Stimulated activated memory B cell treated with anti-CD40 and anti-IgM and Interleukin-4, amounts not matched to agents 10 μg/mL and 1 μg/mL and 100 μg/mL, for 72 hours (primary cell): Measurements from ENCODE around the gene RARG.

Experiments
- ATAC-seq: fragments of 150-1000 bp; cut with Tn5 transposase; 2 replicates; pipeline ENCODE4 v1.10.0; 2021
- H3K27ac Mint-ChIP-seq: one replicate; pipeline ENCODE4 v1.8.0; 2022; ENCODE audit warnings: mild to moderate bottlenecking, mixed read lengths
- H3K27me3 Mint-ChIP-seq: one replicate; pipeline ENCODE4 v1.8.0; 2022; ENCODE audit warnings: mixed read lengths
- H3K36me3 Mint-ChIP-seq: one replicate; pipeline ENCODE4 v1.8.0; 2022; ENCODE audit warnings: mixed read lengths
- H3K4me1 Mint-ChIP-seq: one replicate; pipeline ENCODE4 v1.8.0; 2022; ENCODE audit warnings: mixed read lengths
- H3K4me3 Mint-ChIP-seq: one replicate; pipeline ENCODE4 v1.8.0; 2022; ENCODE audit warnings: mild to moderate bottlenecking, moderate library complexity, mixed read lengths
- H3K9me3 Mint-ChIP-seq: one replicate; pipeline ENCODE4 v1.8.0; 2022; ENCODE audit warnings: mixed read lengths

RARG gene

DNA sequence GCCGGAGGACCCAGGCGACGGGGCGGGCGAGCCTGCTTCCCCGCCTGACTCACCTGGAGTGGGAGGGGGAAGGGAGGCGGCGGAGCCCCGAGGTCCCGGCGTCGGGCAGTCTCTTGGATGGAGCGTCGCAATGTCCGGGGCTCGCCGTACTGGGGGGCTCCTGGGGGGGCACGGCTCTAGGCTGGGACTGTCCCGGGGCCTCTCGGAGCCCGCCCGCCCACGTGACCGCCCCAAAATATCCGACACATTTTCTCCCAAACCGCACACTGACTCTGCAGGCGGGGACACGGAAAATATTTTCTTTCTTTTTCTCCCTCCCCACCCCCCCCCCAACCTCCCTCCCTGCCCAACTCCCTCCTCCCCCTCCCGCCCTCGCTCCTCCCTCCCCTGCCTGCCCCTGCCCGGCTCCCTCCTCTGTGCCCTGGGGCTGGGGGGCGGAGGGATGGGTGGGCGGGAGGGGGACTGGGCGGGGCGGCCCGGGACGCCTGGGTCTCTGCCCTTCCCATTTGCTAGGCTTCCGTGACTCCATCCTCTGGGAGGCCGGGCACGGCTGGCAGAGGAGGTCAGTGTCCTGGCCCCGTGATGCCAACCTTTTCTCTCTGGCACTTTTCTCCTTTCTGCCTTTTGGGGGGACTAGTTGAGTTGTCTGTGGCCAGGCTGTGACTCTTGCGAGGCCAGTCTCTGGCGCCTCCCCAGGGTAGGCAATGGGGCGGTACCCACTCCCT, at the start of gene RARG:
Gene RARG (minus strand): TSS at position 289 of the 725 bp plus-strand sequence. CDS start 4,664 bp downstream, outside the sequence.
- Mint-ChIP-seq H3K27ac (peak within 1 kb of the TSS; percentile 74), H3K4me3 (peak within 1 kb of the TSS; percentile 87), H3K9me3 (no peaks in the 10 kb centered on the region), H3K4me1 (peaks cover 46% of the 10 kb centered on the region), H3K36me3 (peaks cover 10% of the 10 kb centered on the region), H3K27me3 (no peaks in the 10 kb centered on the region)
- peak; percentile 85 for ATAC-seq

DNA sequence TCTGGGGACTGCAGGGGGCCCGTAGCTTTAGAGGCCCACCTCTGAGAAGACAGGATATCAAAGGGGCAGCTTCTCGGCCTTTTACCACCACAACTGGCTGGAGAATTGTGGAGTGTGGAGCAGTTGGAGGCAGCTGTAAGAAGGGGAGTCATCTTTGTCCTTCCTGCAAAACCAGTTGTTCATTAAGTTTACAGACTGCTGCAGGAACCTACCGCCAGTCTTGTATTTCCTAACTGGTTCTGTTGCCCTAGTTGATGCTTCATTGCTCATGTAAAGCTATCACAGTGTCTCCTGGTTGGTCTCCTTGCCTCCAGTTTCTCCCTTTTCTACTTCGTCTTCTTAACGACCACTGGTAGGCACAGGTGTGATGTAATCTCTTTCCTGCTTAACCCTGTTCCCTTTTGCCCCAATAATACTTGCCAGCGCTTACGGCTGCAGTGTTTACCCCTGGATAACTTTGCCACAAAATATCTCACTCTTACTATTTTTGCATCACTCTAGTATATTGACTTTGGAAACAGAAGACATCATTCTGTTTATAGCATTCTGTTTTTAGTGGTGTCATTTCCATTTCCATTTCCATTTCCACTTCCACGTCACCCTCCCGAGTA, 48.0 kb upstream of the RARG start:
- Mint-ChIP-seq H3K9me3 (no peaks in the 10 kb centered on the region), H3K27ac (no peak overlapping the region), H3K4me3 (no peak overlapping the region), H3K4me1 (no peaks in the 10 kb centered on the region), H3K36me3 (peaks cover 30% of the 10 kb centered on the region), H3K27me3 (no peaks in the 10 kb centered on the region)
- no peak for ATAC-seq

DNA sequence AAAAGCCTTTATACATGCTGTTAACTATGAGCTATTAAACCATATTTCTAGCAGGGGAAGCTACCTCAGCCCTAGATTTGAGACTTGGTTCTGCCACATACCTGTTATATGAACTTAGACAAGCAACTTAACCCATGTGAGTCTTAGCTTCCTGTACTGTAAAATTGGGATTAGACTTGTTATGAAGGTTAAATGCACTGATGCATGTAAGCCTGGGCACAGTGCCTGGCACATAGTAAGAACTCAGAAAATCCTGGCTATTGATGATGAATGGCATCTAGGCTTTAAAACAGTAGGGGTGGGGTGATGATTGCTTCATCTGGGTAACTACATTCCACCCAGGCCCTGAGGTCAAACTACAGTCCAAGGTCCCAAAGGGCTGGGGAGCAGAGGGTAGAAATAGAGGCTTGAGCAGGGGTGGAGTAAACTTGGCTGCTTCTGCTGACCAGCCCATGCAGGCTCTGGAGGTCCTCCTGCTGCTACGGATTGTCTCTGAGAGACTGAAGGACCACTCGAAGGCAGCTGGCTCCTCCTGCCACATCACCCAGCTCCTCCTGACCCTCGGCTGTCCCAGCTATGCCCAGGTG, 47.4 kb upstream of the RARG start:
- no peaks in the 10 kb centered on the region for H3K4me1 Mint-ChIP-seq
- peaks cover 36% of the 10 kb centered on the region for H3K36me3 Mint-ChIP-seq
- no peak overlapping the region for H3K4me3 Mint-ChIP-seq
- H3K27ac Mint-ChIP-seq = no peak overlapping the region
- ATAC-seq = no peak
- H3K27me3 Mint-ChIP-seq = no peaks in the 10 kb centered on the region
- no peaks in the 10 kb centered on the region for H3K9me3 Mint-ChIP-seq

DNA sequence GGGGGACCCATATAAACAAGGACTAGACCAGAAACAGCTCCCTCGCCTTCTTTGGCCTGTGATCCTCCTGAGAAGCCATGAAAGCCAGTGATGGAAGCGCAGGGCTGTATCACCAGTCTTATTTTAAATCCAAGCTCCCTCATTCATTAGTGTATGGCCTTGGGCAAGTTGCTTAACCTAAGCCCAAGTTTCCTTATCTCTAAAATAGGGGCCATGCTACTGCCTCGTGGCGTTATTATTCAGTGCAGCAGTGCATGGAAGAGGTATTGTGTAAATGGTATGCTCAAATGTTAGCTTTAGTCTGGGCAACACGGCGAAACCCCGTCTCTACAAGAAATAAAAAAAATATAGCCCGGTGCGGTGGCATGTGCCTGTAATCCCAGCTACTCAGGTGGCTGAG, 46.0 kb upstream of the RARG start:
- H3K4me1 Mint-ChIP-seq = no peaks in the 10 kb centered on the region
- no peaks in the 10 kb centered on the region for H3K27me3 Mint-ChIP-seq
- peaks cover 32% of the 10 kb centered on the region for H3K36me3 Mint-ChIP-seq
- no peak overlapping the region for H3K27ac Mint-ChIP-seq
- no peaks in the 10 kb centered on the region for H3K9me3 Mint-ChIP-seq
- ATAC-seq = no peak
- H3K4me3 Mint-ChIP-seq = no peak overlapping the region

DNA sequence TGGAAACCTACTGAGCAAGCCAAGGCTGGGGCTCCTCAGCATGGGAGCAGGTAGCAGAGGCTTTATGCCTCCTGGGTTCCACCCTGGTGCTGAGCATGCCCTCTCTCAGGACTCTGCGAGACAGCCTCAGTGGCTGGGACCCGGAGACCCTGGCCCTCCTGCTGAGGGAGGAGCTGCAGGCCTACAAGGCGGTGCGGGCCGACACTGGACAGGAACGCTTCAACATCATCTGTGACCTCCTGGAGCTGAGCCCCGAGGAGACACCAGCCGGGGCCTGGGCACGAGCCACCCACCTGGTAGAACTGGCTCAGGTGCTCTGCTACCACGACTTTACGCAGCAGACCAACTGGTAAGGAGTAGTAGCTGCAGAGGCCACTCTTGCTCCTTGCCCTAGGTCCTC, 44.5 kb upstream of the RARG start:
- Mint-ChIP-seq H3K9me3 (no peaks in the 10 kb centered on the region), H3K4me1 (no peaks in the 10 kb centered on the region), H3K27ac (no peak overlapping the region), H3K36me3 (peaks cover 23% of the 10 kb centered on the region), H3K4me3 (no peak overlapping the region), H3K27me3 (no peaks in the 10 kb centered on the region)
- no peak for ATAC-seq

DNA sequence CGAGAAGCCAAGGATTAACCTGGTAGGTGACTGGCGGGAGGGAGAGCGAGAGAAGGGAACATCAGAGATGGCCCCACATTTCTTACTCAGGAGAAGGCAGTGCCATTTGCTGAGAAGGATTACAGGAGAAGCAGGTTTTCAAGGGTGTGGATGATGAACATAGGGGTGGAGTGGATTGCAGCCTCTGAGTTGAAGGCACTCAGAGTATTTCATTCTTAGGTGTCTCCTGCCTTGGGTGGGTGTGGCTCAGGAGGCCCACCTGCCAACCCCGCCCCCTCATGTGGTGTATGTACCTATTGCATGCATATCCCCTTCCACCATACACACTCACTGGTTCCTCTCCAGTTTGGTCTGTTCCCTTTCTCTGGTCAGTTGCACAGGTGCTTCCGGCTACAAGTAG, 42.4 kb upstream of the RARG start:
- Mint-ChIP-seq H3K27me3 (no peaks in the 10 kb centered on the region), H3K36me3 (peaks cover 21% of the 10 kb centered on the region), H3K27ac (no peak overlapping the region), H3K4me3 (no peak overlapping the region), H3K9me3 (no peaks in the 10 kb centered on the region), H3K4me1 (peaks cover 13% of the 10 kb centered on the region)
- ATAC-seq = no peak

DNA sequence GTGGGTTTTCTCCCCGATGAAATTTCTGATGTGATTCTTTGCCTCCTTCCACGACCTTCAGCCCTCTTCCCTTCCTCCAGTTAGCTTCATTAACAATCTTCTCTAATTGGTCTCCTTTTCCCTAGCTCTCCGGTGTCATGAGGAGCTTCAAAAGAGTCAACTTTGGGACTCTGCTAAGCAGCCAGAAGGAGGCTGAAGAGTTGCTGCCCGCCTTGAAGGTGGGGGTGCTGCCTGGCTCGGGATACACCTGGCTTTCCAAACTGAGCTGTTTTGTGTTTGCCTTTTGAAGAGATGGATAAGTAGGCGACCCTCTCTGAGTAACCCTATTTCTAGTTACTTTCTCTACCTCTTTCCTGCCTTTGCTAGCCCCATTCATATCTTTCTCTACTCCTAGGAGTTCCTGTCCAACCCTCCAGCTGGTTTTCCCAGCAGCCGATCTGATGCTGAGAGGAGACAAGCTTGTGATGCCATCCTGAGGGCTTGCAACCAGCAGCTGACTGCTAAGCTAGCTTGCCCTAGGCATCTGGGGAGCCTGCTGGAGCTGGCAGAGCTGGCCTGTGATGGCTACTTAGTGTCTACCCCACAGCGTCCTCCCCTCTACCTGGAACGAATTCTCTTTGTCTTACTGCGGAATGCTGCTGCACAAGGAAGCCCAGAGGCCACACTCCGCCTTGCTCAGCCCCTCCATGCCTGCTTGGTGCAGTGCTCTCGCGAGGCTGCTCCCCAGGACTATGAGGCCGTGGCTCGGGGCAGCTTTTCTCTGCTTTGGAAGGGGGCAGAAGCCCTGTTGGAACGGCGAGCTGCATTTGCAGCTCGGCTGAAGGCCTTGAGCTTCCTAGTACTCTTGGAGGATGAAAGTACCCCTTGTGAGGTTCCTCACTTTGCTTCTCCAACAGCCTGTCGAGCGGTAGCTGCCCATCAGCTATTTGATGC, 36.9 kb upstream of the RARG start:
- Mint-ChIP-seq H3K4me1 (peaks cover 38% of the 10 kb centered on the region), H3K36me3 (peaks cover 7% of the 10 kb centered on the region), H3K4me3 (peak overlapping the region; percentile 93), H3K27ac (peak overlapping the region; percentile 88), H3K9me3 (no peaks in the 10 kb centered on the region), H3K27me3 (no peaks in the 10 kb centered on the region)
- no peak for ATAC-seq

DNA sequence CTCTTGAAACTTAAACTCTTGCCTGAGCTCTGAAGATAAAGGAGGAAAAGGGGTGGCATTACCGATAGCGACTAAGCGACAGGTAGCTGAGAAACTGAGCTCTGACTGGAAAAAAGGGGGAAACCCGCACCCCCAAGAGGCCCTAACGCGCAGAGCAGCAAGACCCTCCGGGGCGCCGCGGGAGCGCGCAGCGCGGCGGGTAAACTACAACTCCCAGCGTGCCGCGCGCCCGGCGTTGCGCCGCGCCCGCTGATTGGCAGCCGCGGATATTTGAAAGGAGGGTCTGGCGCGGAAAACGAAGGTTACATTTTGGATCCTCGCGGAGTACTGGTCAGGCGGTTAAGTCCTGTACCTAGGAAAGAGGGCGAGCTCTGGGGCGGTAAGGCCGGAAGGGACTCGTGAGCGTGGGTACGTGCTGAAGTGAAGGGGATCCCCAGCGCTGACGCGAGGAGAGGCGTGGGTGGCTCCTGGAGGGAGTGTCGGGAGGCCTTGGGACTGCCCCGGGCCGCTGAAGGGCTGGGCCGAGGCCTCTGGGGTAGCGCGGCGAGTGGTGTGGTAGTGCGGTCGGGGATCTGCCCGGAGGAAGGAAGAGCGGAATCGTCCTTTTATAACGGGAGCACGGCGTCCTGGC, 36.1 kb upstream of the RARG start, which contains the start of gene ESPL1:
Gene ESPL1 (plus strand): TSS at position 301 of the 631 bp plus-strand sequence. CDS start 468 bp downstream, outside the sequence.
- ATAC-seq = peak; percentile 96
- no peaks in the 10 kb centered on the region for H3K9me3 Mint-ChIP-seq
- peak within 1 kb of the TSS; percentile 93 for H3K4me3 Mint-ChIP-seq
- peaks cover 7% of the 10 kb centered on the region for H3K36me3 Mint-ChIP-seq
- peaks cover 38% of the 10 kb centered on the region for H3K4me1 Mint-ChIP-seq
- H3K27me3 Mint-ChIP-seq = no peaks in the 10 kb centered on the region
- peak within 1 kb of the TSS; percentile 88 for H3K27ac Mint-ChIP-seq

DNA sequence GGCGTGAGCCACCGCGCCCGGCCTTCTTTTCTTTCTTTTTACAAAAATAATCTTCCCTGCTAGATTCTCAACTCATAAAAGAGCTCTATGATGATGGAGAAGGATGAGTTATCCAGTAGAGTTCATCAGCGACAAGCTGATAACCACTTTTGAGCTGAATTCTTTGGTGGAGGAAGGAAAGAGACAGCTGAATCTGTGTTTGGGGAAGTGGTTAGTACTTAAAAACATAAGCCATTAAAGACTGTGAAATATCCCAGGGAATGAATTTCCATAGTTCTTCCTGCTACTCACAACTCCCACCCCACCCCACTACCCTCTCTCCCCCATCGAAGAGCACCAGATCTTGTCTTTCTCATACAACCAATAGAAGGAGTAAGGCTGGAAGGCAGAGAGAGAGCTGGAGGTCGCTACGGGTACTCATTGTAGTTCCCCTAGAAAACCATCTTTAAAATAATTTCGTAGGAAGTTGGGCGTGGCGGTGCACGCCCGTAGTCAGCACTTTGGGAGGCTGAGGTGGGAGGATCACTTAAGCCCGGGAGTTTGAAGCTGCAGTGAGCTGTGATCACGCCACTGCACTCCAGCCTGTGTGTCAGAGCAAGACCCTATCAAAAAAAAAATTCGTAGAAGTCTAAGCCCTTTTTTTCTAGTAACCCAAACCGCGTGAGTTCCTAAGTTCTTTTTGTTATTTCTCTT, 35.4 kb upstream of the RARG start:
- Mint-ChIP-seq H3K36me3 (peaks cover 7% of the 10 kb centered on the region), H3K27ac (peak overlapping the region; percentile 88), H3K4me3 (peak overlapping the region; percentile 93), H3K4me1 (peaks cover 38% of the 10 kb centered on the region), H3K9me3 (no peaks in the 10 kb centered on the region), H3K27me3 (no peaks in the 10 kb centered on the region)
- ATAC-seq = peak; percentile 49

DNA sequence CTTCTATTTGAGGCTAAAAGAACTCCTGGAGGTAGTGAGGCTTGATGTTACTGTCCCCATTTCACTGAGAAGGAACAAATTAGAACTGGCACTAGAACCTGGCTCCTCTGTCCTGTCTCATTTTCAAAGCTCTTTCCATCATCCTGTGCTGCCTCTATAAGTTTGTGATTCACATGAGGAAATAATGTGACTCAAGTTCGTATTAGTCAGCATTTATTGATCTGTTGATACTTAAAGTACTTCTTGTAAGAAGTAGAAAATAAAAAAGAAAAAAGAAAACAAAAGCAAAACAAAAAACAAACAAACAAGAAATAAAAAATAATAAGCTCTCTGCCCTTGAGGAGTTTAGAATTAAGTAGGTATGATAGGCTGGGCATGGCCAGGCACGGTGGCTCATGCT, 33.8 kb upstream of the RARG start:
- peaks cover 38% of the 10 kb centered on the region for H3K4me1 Mint-ChIP-seq
- ATAC-seq = no peak
- no peak overlapping the region for H3K27ac Mint-ChIP-seq
- peaks cover 7% of the 10 kb centered on the region for H3K36me3 Mint-ChIP-seq
- H3K9me3 Mint-ChIP-seq = no peaks in the 10 kb centered on the region
- no peak overlapping the region for H3K4me3 Mint-ChIP-seq
- no peaks in the 10 kb centered on the region for H3K27me3 Mint-ChIP-seq

DNA sequence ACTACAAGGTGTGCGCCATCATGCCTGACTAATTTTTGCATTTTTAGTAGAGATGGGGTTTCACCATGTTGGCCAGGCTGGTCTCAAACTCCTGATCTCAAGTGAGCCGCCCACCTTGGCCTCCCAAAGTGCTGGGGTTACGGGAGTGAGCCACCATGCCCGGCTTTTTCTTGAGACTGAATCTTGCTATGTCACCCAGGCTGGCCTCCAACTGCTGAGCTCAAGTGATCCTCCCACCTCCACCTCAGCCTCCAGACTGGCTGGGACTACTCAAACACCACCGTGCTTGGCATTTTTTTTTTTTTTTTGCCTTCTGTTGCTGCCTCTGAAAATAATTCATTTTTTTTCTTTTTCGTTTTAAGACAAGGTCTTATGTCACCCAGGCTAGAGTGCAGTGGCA, 27.9 kb upstream of the RARG start:
- Mint-ChIP-seq H3K4me1 (peaks cover 42% of the 10 kb centered on the region), H3K36me3 (peaks cover 2% of the 10 kb centered on the region), H3K9me3 (no peaks in the 10 kb centered on the region), H3K27me3 (no peaks in the 10 kb centered on the region), H3K4me3 (no peak overlapping the region), H3K27ac (peak overlapping the region; percentile 77)
- ATAC-seq = no peak

DNA sequence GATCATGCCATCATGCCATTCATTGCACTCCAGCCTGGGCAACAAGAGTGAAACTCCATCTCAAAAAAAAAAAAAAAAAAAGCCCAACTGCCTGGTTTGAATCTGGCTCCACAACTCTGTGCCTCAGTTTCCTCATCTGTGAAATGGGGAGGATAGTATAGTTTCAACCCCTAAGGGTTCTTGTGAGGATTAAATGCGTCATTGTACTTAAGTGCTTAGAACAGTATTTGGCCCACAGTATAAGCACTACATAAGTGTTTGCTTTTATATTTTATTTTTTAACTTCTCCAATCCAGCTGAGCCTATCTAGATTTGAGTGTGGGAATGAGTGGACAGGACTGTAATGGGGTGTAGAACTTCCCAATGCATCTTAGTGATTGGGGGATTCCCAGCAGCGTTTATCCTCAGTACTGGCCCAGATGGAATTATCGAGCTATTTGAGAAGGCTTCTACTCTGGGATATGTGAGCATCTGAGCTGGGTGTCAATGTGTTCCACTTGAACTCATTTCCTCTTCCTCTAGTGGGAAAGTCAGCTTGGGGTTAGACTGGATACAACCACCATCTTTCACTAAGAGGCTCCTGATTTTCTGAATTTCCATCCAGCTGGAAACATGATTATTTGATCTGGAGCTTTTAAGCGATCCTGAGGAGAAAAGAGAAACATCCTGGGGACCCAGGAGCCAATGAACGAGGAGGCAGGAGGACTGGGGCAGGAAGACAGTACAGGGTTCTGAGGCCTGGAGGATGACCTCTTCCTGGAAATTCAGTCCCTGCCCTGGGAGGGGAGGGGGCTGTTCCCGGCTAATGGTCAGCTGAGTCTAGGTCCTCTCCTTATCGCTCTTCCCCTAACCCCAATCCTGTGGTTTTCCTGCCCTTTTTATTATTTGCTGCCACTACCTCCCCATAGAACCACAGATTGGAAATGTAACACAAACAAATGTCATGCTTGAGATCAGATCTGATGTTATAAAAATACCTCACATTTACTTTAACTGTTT, 26.8 kb upstream of the RARG start:
- Mint-ChIP-seq H3K36me3 (peaks cover 11% of the 10 kb centered on the region), H3K27ac (peak overlapping the region; percentile 77), H3K4me3 (no peak overlapping the region), H3K27me3 (no peaks in the 10 kb centered on the region), H3K9me3 (no peaks in the 10 kb centered on the region), H3K4me1 (peaks cover 47% of the 10 kb centered on the region)
- ATAC-seq = no peak

DNA sequence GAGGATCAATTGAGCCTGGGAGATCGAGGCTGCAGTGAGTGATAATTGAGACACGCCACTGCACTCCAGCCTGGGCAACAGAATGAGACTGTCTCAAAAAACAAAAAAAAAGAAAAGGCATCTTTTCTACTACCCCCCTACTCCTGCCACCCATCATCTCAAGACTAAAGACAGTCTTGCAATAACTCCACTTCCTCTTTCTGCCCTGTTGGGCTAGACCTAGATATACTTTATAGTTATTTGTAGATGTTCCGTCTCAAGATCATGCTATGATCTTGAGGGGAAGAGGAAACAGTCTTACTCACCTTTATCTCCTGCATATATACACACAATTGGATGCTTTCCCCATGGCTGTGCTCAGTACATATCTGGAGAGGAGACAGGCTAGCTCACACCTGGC, 24.0 kb upstream of the RARG start:
- Mint-ChIP-seq H3K27ac (peak overlapping the region; percentile 92), H3K9me3 (no peaks in the 10 kb centered on the region), H3K4me3 (peak overlapping the region; percentile 44), H3K36me3 (peaks cover 18% of the 10 kb centered on the region), H3K27me3 (no peaks in the 10 kb centered on the region), H3K4me1 (peaks cover 70% of the 10 kb centered on the region)
- ATAC-seq = peak; percentile 94
